Stimulated activated CD4-positive, alpha-beta T cell treated with anti-CD3 and anti-CD28 coated beads, Interleukin-12 subunit alpha, Interleukin-12 subunit beta, amount 100 ng/mL, for 4 hours (primary cell): Measurements from ENCODE around the gene PCYT2.

Experiments used
- DNase-seq: peaks from one replicate; pipeline ENCODE4 v3.0.0-alpha.2; 2020

Gene PCYT2

DNA sequence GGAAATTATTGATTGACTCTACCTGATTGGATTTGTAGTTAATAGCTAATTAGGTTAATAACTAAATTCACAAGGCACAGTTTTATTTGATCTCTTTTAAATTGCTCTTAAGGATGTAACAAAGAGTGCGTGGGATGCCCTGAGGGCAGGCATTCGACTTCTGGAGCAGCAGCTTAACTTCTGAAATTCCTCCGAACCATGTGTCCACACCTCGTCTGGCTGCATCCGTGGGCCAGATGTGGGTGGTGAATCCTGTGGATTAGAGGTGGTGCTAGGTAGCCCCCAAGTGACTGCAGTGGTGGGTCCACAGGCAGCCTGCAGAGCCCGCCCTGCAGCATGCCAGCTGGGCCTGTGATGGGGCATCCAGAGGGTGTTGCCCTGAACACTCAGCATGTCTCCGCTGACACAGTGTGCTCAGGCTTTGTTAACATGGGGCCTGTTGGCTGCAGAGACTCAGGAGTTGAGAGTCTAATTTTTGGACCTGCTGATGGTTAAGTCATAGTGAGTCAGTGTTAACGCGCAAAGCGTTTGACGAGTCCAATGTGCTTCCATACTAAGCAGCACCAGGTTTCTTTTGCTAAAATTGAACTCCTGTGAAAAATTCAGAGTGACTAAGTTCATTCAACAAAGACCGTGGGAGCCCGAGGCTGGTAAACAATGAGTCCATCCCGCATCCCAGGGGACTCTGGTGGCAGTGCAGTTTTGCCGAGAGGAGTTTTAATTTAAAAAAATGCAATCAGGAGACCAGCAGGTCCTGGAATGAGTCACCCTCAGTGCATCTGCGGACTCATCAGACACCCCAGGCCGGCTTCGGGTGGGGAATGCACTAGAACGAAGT, 13.0 kb downstream of the PCYT2 start:
- DNase-seq, result no peak

DNA sequence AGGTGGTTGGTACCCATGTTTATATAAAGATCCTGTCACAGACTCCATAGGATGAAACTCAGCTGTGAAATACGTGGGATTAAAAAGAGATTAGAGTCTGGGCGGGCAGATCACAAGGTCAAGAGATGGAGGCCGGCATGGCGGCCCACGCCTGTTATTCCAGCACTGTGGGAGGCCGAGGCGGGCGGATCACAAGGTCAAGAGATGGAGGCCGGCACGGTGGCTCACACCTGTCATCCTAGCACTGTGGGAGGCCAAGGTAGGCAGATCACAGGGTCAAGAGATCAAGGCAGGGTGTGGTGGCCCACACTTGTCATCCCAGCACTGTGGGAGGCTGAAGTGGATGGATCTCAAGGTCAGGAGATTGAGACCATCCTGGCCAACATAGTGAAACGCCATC, 15.8 kb downstream of the PCYT2 start:
- no peak for DNase-seq

DNA sequence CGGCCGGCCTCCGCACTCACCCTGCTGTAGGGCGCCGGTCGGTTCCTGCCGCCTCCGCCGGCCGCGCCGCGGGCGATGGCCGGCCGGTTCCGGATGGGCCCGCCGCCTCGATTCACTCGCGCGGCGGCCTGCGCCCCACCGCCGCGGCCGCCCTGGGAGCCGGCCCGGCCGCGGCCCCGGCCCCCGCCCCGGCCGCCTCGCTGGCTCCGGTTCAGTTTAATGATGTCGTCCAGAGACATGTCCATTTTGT, 20.0 kb downstream of the PCYT2 start:
- no peak for DNase-seq

DNA sequence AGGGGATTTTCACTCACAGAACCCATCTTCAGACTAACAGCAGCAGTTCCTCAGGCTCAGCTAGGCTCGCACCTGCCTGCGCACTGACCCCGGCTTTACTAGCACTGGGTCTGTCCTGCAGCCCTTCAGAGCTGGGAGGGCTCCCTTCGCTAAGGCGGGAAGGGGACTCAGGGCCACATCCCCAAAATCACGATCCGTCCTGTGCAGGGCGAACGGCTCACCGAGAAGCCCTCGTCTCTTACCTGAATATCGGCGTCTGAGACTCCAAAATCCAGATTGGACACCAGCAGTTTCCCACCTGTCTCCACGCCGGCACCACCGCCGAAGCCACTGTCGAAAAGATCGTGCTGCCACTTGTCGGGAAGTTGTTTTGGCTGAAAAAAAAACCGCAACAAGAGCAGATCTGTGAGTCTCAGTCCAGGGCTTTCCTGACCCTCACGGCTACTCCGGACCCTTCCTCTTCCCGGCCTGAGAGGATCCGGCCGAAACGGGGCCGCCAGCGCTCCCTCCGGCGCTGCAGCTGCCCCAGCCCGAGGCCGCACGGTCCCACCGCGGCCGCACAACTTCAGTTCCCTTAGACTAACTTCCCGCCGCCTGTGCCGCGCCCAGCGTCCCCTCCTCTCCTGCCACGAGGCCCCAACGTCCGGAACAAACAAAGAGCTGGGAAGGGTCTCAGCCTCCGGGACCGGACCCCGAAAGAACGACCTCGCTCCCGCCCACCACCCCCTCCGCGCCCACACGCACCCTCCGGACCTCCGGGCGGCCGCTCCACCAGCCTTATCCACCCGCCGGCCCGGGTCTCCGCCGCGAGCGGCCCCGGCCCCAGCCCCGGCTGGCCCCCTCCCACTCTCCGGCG, 20.5 kb downstream of the PCYT2 start:
- DNase-seq, result no peak

DNA sequence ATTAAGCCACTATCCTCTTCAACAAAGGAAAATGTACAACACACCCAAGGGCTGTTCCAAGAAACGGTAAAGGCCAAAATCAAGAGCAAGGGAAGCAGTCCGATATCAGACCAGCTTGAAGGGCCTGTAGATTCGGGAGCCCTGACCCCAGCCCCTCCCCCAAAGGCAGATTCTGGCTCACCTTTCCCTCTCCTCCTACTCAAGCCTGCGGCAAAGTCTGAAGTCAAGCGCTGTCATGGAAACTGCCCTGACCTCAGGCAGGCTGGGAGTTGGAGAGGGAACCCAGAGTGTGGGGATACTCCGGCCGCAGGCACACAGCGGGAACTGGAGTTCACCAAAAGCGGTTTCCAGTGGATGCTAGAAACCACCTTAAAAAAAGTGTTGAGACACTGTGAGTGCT, 21.6 kb downstream of the PCYT2 start:
- no peak for DNase-seq

DNA sequence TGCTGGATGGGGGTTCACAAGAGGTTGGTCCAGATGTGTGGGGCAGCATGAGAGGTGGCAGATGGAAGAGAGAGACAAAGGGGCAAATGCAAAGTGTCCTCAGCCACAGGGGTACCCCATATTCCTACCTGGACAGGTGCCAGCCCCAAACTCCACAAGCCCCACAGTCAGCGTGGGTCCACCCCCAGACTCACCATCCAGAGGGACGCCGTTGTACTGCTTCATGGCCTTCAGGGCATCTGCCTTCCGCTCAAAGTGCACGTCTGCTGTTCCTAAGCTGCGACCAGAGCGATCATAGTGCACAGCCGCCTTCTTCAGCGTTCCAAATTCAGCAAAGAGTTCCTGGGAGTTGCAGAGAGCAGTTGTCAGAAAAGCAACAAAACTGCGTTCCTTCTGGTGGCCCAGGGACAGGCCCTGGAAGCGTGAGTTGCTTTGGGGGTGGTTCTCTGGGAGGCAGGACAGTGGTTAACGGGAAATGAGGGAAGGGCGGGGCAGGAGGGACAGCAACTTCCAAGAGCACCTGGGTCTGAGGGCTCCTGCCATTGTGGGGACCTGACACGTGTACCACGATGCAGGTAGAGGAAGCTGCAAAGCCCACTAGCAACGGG, 22.1 kb downstream of the PCYT2 start:
- no peak for DNase-seq

DNA sequence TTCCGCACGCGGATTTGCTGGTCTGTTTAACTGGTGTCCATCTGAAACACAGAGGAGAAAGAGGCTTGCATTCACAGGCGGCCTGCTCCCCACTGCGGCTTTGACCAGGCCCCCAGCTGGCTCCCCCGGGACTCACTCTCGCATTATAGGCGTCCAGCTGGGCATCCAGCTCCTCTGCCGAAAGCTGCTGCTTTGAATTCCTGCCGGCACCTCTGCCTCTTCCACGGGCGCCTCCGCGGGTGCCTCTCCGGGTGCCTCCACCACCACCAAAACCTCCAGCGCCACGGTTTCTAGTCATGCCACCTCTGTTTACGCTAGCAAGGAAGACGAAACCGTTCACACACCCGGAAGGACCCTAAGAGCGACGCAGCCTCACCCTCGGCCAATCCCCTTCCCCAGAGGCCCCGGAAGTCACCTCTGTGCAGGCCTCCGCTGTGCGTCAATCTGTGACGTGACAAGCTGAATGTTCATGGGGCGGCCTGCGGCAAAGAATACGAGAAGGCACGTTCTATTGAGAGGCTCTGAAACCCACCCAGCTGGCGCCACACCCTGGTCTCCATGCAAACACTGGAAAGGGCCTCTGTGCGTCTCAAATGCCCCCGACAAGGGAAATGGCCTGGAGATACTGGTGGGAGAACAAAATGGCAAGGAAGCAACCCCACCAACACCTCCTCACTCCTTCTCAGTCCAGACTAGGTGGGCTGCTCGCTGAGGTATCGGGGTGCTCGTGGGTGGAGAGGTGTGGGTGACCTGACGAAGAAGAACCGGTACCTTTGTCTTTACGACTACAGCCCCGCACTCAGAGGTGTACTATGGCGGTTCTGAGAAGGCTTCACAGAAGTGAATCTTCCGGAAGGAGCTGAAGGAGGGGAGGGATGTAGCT, 22.9 kb downstream of the PCYT2 start:
- no peak for DNase-seq

DNA sequence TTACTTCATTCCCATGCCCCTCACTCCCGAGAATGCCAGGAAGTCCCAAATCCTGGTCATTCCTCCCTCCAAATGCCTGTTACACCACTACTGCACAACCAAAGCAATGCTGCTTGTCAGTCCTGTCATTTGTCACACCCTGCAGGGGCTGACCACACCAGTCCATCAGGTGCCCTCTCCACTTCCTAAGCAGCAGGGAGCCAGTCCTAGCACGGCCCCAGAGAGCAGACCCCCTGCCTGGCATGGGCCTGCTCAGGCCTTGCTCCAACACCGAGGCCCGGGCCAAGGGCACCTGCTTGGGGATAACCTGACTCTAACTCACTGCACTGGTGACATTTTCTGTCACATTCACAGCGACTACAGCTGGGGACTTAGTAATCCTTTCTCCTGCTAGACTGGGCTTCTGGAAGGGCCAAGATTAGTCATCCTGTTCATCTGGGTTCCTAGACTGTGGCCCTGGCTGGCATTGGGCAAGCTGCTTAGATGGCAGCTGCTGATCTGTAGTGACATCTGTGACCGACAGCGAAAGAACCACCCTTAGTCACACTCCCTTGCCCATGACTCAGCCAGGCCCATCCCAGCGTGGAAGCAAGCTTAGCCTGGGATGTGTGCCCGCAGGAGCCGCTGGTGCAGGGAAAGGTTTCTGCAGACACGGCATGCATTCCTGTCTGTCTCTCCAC, 25.2 kb downstream of the PCYT2 start:
- no peak for DNase-seq

DNA sequence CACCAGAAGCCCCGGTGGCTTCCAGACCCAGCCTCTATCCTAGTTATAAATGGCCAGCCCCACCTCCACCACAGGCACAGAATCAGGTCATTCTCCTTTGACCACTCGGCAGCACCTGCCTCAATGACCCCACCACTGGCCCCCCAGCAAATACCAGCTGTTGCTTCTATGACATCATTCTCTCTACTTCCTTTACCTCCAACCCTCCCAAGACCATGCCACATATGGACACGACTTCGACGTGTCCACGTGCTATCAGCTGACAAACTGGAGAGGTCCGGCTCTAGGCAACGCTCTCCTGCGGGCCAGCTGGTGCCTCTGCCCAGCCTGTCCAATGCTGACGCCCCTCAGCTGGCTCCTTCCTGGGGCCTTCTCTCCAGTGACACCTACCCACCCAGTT, 25.7 kb downstream of the PCYT2 start:
- DNase-seq, result no peak

DNA sequence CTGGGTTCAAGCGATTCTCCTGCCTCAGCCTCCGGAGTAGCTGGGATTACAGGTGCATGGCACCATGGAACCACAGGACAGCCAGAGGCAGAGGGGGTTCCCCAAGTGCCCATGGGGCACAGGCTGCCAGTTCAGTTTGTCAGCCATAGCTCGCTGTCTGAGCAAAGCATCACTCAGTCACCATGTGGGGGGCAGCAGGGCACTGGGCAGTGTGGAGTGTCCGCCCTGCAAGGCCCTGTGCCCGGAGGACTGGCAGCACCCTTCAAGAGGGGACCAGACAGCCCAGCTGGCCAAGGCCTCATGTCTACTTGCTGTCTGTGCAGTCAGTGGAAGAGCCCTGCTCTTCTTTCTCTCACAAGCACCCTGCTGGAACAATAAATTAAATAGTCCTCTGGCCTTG, 26.2 kb downstream of the PCYT2 start:
- no peak for DNase-seq

DNA sequence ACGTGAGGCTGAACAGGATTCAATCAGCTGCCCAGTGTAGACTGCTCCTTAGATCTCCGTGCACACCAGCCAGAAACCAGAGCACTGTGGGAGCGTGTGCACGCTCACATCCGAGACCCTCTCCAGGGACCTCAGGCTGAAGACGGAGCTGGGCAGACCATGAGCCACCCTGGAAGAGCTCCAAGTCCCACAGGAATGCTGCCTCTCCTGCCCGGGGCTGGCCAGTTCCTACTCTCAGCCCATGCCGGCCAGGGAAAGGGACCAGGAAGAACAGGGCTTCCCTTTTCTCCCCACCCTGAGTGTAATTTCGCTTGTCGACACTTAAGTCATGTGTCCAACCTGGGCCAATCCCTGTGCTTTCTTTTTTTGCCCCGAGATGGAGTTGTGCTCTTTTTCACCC, 26.7 kb downstream of the PCYT2 start:
- no peak for DNase-seq

DNA sequence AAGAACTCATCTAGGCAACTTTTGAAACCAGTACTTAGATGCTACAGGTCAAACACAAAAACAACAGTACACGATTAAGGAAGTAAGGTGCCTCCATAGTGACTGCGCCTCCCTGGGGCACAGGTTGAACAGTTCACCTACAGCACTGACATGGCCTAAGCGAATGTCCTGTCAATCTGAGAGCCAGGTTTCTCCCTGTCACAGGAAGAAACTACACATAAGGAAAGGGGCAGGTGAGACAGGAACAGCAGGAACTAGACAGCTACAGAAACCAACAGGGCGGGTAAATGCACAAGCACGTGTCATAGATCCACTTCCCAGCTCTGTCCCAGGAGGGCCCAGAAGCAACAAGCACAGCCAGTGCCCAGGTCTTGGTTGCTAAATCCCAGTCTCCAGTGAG, 32.1 kb downstream of the PCYT2 start:
- no peak for DNase-seq

DNA sequence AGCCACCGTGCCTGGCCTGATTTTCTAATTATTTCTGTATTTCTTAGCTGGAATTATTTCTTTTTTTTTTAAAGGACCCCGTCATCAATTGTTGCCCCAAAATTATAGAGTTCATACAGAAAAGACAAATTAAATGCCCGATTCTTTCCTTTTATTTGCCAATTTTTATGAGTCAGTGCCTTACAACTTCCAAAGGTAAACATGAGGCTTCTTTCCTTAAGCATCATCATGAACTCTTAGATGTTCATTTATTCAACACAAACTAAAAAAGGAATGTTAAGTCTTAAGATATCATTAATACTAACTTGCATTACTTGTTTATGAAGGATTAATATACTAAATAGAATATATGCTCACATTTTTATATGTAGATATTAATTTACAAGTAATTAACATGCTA, 32.9 kb downstream of the PCYT2 start:
- DNase-seq, result no peak

DNA sequence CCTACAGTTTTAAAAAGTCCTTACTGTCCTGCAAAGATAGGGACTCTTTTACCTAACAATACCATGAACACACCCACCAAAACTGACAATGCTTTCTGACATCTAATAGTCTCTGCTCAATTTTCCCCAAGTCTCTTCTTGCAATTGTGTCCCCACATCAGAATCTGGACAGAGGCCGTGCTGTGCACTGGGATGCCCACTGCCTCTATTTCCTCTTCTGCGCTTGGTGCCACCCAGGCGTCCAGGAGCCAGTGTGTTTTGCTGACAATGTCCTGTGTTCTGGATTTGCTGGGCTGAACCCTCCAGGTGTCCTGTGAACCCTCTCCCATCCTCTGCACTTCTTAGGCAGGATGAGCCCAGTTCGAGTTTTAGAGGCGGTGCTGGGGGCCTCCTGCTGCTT, 33.6 kb downstream of the PCYT2 start:
- no peak for DNase-seq

DNA sequence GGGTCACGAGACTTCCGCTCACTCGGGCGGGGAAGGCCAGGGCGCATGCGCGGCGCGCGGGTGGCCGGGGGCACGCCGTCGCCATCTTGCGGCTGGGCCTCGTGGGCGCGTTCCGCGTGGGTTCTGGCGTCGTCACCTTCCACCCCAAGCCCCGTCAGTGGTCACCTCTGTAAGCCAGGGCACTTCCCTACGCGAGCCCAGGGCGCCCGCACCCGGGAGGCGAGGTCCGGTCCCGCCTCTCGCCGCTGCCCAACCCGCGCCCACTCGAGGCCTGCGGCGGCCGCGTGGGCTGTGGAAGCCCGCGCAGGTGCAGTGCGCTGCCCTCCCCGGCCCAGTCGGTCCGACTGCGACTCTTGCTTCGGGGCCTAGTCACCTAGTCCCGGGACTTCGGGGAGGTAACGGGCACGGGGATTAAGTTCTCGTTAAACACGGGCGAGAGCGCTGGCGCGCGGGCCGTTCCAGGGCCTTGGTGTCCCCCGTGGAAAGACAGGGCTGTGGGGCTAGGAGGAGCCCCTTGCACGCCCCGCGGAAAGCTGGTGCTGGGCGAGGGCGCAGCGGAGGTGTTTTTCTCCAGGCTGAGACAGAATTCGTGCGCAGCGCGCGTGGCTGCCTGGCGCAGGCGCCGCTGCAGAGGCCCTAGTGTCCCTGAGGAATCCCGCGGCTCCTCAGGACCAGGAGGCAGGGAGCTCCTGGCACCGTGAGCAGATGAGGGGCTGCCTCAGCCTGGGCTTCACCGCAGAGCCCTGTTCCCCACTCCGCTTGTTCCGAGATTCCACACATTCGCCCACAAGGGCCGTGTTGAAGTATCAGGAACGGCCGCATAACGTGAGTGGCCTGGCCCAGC, 39.6 kb downstream of the PCYT2 start:
- DNase-seq, result peak; percentile 97

DNA sequence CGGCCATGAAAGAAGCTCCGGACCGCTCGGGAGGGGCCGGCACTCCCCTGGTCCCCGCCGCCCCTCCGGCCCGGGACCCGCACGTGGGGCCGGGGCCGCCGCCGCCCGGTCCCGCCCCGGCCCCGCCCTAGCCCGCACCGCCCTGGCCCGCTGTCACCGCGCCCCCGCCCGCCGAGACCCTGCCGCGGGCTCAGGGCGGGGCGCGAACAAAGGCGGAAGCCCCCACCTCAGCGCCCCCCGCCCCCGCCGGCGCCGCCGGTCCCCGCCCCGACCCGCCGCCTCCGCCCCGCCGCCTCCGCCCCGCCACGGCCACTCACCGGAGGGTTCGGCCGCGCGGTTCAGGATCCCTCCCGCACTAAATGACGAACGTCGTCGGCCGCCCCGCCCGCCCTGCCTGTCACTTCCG, 40.2 kb downstream of the PCYT2 start, which contains the start of gene ARHGDIA:
TSS of gene ARHGDIA (minus strand) at position 357 of the 406 bp plus-strand sequence. CDS start 1,407 bp downstream, outside the sequence.
- DNase-seq, result no peak

DNA sequence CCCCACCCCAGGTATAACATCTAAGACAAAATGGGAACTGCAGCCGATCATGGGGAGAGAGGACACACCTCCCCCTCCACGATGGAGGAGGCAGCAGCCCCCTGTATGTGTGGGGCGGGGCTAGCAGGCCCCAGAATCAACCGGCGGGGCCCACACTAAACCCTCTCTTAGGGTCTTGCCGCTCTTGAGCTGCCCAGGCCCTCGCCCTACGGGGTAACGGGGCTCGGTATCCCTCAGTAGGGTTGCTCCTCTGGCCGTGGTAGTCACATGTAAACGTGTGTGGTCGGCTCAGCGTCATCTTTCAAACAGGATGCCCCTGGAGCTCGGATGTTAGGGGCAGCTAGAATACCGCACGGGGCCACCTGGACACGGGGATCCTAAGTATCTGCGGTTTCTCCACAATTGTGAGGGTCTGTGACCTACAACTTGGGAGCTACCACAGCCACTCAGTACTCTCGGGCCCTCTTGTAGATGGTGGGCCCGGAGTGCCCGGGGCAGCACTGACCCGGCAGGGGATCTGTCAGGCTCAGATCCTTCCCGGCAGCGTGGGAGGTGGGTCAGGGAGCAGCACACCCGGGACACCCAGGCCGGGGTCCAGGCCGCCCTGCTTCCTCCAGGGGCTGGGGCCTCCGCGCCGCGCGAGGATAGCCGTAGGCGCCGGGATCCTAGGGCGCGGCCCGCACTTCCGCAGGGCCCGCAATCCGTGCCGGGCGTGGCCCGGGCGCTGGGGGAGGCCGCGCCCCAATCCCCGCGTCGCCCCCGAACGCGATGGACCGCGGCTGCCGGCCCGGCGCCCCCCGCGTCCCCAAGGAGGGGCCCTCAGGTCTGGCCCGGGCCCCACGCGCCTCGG, 40.8 kb downstream of the PCYT2 start:
- peak; percentile 43 for DNase-seq

DNA sequence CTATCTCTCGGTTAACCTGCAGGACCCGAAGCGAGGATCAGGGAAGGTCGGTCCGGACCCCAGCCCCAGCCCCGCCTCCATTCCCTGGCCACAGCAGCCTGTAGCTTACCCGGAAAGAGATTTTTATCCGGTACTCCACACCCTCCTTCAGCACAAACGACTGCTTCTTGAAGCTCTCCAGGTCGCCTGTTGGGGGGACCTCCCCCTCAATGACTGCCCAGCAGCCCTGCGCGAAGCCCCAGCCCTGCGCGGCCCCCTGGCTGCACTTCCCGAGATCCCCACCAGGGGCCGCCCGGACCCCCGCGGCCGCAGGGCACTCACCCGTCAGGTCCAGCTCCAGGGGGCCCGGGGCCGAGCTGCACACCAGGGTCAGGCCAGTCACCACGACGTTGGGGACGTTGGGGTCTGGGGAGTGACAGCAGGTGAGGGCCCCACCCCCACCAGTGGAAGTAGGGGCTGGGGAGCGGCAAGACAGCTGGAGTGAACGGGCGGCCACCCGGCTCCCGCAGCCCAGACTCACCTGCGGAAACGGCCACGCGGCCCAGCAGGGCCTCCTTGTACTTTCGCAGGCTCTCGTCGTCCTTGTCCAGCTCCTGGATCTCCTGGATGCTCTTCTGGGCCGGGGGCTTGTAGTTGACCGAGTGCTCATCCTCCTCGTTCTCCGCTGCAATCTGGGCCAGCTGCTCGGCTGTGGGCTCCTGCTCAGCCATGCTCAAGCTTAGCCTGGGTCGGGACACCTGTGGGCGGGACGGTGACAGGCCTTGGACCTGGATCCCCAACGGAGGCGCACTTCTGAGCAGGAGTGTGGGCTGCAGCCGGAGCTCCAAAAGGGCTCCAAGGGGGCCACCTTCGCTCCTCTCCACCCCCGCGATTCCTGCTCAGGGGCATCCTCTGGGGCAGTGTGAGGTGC, 41.7 kb downstream of the PCYT2 start:
- peak; percentile 46 for DNase-seq

DNA sequence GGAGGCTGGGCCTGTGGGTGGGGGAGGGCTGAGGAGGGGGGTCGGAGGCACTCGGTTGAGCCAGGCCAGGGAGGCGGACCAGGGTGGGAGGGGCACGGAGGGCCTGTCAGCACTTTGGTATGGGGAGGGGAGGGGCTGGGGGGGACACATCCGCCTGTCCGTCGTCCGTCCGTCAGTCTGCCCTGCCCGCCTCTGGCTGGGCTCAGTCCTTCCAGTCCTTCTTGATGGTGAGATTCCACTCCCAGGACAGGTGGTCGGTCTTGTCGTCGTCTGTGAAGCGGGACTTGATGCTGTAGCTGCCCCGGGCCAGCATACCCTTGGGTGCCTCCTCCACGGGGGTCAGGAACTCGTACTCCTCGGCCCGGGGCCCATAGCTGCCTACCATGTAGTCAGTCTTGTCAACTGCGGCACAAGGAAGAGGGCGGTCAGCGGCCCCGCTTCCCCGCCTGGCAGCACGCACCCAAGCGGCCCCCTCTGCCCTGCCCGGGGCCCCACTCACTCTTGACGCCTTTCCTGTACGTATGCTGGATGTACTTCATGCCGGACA, 42.5 kb downstream of the PCYT2 start:
- peak; percentile 25 for DNase-seq
